NCI-H748 treated with DMSO at 0.1 percent for 48 hours (cell line): ENCODE measurements around the gene ADAMTS2.

Experiments used
- DNase-seq: peaks from one replicate; lab custom pipeline; 2025; lab: John Stamatoyannopoulos, UW

ADAMTS2 gene

GRCh38 chr5:179124853-179125788 is 220.1 kb downstream of the ADAMTS2 start:
- no peak for DNase-seq

GRCh38 chr5:179124273-179124852 is 220.9 kb downstream of the ADAMTS2 start:
- no peak for DNase-seq

- DNase-seq: no peak
Observed at GRCh38 chr5:179123491-179124272, 221.6 kb downstream of the ADAMTS2 start.

GRCh38 chr5:179123109-179123426 is 222.2 kb downstream of the ADAMTS2 start:
- no peak for DNase-seq

- no peak for DNase-seq
Observed at GRCh38 chr5:179122411-179123108, 222.7 kb downstream of the ADAMTS2 start.

- no peak for DNase-seq
Observed at GRCh38 chr5:179121667-179122111, 223.6 kb downstream of the ADAMTS2 start.

- no peak for DNase-seq
Observed at GRCh38 chr5:179120951-179121666, 224.2 kb downstream of the ADAMTS2 start.

- DNase-seq: no peak
Observed at GRCh38 chr5:179120421-179120861, 224.8 kb downstream of the ADAMTS2 start.

- DNase-seq: no peak
Observed at GRCh38 chr5:179119415-179120170, 225.7 kb downstream of the ADAMTS2 start.

- no peak for DNase-seq
Observed at GRCh38 chr5:179118756-179119414, 226.4 kb downstream of the ADAMTS2 start.

- no peak for DNase-seq
Observed at GRCh38 chr5:179118338-179118737, 226.9 kb downstream of the ADAMTS2 start.

GRCh38 chr5:179115845-179116524 is 229.3 kb downstream of the ADAMTS2 start:
- no peak for DNase-seq

GRCh38 chr5:179115307-179115706 is 230.0 kb downstream of the ADAMTS2 start:
- no peak for DNase-seq

GRCh38 chr5:179114756-179115155 is 230.5 kb downstream of the ADAMTS2 start:
- no peak for DNase-seq

- no peak for DNase-seq
Observed at GRCh38 chr5:179113945-179114641, 231.2 kb downstream of the ADAMTS2 start.

GRCh38 chr5:179113143-179113530 is 232.1 kb downstream of the ADAMTS2 start:
- DNase-seq: no peak

- no peak for DNase-seq
Observed at GRCh38 chr5:179112469-179113142, 232.7 kb downstream of the ADAMTS2 start.
